Activated naive CD8-positive, alpha-beta T cell treated with anti-CD3 and anti-CD28 coated beads, Interleukin-2, amount 10 ng/mL, durations not matched to agents 7 days and 5 days (primary cell): Measurements from ENCODE around the gene LRRIQ3. TPM values are rescaled to one million over a fixed set of nuclear protein-coding genes. Genes with fewer than 3 reads are reported as not detected.

Experiments used
- ATAC-seq: fragments of 150-1000 bp; cut with Tn5 transposase; one replicate; pipeline ENCODE4 v1.10.0; 2021; ENCODE audit warnings: low read depth, moderate library complexity
- POLR2A ChIA-PET: fragments of 350-600 bp; sonication (Branson Sonifier 250); formaldehyde crosslinking; loops from one replicate; lab custom pipeline; 2021; ENCODE audit warnings: antibody characterized with exemption; lab: Charles Lee
- DNase-seq: peaks from one replicate; pipeline ENCODE4 v3.0.0; 2021
- H3K27ac Mint-ChIP-seq: one replicate; pipeline ENCODE4 v1.8.0; 2022; ENCODE audit warnings: mild to moderate bottlenecking, mixed read lengths
- H3K27me3 Mint-ChIP-seq: one replicate; pipeline ENCODE4 v1.8.0; 2022; ENCODE audit warnings: mild to moderate bottlenecking, moderate library complexity, mixed read lengths
- H3K36me3 Mint-ChIP-seq: one replicate; pipeline ENCODE4 v1.8.0; 2021; ENCODE audit warnings: mild to moderate bottlenecking, mixed read lengths
- H3K4me1 Mint-ChIP-seq: one replicate; pipeline ENCODE4 v1.8.0; 2021; ENCODE audit warnings: mixed read lengths
- H3K4me3 Mint-ChIP-seq: one replicate; pipeline ENCODE4 v1.8.0; 2022; ENCODE audit warnings: mild to moderate bottlenecking, moderate library complexity, mixed read lengths
- H3K9me3 Mint-ChIP-seq: one replicate; pipeline ENCODE4 v1.8.0; 2021; ENCODE audit warnings: mixed read lengths
- total RNA-seq, 2 experiments: library from RNA; stranded (reverse); gene quantifications; one replicate each; pipeline ENCODE4 v1.2.3, GENCODE V29; 2021

LRRIQ3 gene, protein sequence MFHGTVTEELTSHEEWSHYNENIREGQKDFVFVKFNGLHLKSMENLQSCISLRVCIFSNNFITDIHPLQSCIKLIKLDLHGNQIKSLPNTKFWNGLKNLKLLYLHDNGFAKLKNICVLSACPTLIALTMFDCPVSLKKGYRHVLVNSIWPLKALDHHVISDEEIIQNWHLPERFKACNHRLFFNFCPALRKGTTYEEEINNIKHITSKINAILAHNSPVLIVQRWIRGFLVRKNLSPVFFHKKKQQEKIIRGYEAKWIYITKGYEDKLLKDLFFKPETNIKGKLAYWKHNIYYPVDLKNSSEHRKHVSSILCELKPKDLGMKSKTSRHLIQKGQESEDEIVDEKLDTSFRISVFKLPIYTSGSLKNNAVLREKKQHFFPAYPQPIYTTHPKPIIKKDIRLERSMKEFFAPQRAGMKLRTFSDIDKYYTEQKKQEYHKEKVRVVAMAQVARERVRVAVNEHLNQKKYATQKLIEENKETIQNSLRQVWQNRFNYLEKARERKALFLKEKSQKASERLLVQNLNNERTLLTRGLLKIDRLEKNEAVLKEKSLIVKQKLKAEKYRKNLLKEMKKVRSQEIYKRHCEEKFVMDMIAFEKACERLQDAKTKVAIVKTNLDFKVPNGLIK
- 1 to 10 TPM; 1.7 to 1.8 TPM for total RNA-seq

DNA sequence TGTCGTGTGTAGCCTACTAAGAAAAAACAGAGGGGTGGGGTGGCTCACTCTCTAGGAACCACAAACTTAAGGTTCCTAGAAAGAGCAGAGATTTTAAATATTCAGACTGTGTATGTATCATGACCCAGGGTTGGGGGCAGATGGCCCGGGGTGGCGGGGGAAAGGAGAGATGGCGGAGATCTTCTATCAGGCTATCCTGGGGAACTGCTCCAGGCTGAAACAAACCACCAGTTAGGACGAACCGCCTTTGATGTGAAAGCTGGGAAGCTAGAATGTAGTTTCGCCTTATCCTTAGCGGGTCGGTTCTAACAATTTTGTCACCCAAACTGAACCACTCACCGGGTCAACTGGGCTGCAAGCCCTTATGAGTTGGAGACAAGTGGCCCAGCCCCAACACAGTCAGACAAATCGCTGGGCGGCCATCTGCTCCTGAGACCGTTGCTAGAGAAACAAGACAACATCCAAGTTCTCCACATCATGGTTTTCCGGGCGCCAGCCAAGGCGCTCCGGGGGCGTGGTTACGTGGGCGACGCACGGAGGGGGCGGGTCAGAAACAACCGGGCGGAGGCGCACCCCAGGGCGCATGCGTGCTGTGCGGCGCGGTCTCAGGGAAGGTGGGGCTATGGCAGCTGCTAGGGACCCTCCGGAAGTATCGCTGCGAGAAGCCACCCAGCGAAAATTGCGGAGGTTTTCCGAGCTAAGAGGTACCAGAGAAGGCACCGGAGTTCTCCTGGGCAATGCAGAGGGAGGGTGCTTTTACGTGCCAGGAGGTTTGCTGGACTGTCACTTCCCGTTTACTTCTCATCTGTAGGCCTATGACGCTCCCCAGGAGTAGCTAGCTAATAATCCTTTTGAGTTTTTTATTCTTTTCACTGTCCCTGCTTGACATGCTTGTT lies at the start of gene LRRIQ3, which contains the start of gene FPGT:
LRRIQ3 (minus strand) TSS at position 520 of the 896 bp plus-strand sequence. CDS start 14,492 bp downstream, outside the sequence.
FPGT (plus strand) TSS at position 586 of the 896 bp plus-strand sequence; CDS start at position 623, 37 bp downstream.
- POLR2A ChIA-PET = interaction anchor here (1.6 kb wide), 1 partner anchor 535 kb away, joined by 7 read pairs; the partner anchor contains the start of genes CRYZ and TYW3

DNA sequence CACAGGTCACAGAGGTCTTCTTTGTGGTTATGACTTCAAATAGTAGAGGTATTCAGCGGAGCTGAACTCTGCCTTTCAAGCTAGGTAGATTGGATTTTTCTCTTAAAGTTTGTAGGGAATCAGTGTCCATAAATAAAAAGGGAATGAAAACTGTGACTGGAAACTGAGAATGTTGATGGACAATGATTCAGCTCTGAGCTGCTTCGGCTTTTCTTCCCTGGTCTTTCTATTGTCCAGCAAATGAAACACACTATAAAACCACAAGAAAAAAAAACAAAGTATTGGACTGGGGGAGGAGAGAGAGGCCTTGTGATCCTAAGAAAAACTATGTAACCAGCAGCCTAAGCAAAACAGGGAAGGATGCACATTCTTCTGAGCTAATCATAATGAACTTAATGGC lies 48.3 kb upstream of the LRRIQ3 start:
- Mint-ChIP-seq H3K4me1 (no peaks in the 10 kb centered on the region), H3K36me3 (no peaks in the 10 kb centered on the region), H3K27me3 (no peaks in the 10 kb centered on the region), H3K9me3 (peaks cover 2% of the 10 kb centered on the region), H3K4me3 (no peak overlapping the region), H3K27ac (no peak overlapping the region)
- POLR2A ChIA-PET = no interaction called here
- DNase-seq = no peak
- no peak for ATAC-seq

More for the DNA sequence above, at the start of gene LRRIQ3, which contains the start of gene FPGT:
- Mint-ChIP-seq H3K4me1 (peaks cover 14% of the 10 kb centered on the region), H3K27me3 (no peaks in the 10 kb centered on the region), H3K4me3 (peak within 1 kb of the TSS; percentile 93), H3K9me3 (no peaks in the 10 kb centered on the region), H3K27ac (peak within 1 kb of the TSS; percentile 91), H3K36me3 (peaks cover 7% of the 10 kb centered on the region)
- peak; percentile 98 for ATAC-seq
- peak; percentile 98 for DNase-seq

DNA sequence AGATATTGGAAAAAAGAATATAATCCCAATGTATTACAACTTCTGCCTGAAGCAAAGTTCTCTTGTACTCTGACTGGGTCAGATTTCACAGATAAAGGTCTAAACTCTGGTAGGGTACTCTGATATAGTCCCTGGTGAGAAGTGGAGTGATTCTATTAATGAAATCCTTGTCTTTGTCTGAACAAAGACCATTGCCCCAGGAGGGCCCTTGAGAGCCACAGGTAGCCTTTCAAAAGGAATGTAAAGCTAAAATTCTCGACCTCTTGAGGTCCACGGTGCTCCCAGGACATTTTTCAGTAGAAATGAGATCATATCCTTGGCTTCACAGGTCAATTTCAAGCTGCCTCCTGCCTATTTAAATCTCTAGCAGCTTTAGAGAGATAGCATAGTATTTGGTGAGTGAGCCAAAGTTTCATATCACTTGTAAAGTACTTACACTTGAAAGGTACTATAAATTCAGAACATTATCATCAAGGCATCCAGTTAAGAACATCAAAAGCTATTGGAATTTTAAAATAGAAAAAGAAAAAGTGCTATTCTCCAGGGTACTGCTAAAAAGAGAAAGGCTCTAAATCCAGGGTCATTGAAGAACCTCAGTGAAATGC lies 47.3 kb upstream of the LRRIQ3 start:
- no peaks in the 10 kb centered on the region for H3K36me3 Mint-ChIP-seq
- no peaks in the 10 kb centered on the region for H3K27me3 Mint-ChIP-seq
- no peaks in the 10 kb centered on the region for H3K4me1 Mint-ChIP-seq
- no peak overlapping the region for H3K4me3 Mint-ChIP-seq
- POLR2A ChIA-PET = no interaction called here
- peaks cover 2% of the 10 kb centered on the region for H3K9me3 Mint-ChIP-seq
- no peak overlapping the region for H3K27ac Mint-ChIP-seq
- DNase-seq (no peak), ATAC-seq (no peak)

DNA sequence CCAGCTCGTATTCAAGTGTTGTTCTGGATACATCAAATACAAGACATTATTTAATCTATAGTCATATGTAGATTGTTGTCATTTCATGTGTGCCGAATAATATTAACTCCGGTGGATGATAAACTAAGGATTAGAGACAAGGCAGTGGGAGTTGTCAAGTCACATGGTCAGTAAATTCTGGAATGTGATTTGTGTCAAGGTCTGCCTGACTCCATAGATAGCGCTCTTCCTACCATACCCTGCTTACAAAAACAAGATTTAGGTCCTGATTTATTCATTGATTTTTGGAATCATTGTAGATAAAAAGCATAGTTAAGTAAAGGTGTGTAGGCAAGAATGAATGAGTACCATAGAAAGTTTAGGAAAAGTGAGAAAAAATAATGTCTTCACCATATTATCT lies 39.8 kb upstream of the LRRIQ3 start:
- ATAC-seq = no peak
- POLR2A ChIA-PET = no interaction called here
- no peak overlapping the region for H3K27ac Mint-ChIP-seq
- no peaks in the 10 kb centered on the region for H3K4me1 Mint-ChIP-seq
- H3K36me3 Mint-ChIP-seq = no peaks in the 10 kb centered on the region
- no peaks in the 10 kb centered on the region for H3K27me3 Mint-ChIP-seq
- no peak for DNase-seq
- H3K4me3 Mint-ChIP-seq = no peak overlapping the region
- H3K9me3 Mint-ChIP-seq = no peaks in the 10 kb centered on the region

DNA sequence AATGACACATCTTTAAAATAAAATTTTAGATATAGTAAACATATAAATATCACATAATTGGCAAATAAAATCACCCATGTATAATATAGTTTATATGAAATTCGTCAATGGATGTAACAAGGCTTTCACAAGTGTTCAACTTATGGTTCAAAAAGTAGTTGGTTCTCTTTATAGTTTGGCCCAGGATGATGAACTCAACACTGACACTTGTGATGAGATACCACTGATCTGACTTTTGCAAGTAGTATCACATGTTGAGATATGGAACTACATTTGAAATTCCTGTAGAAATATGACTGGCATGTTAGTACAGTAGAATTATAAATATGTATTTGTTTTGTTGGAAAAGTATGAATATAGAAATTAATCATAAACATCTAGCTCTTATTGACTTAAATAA lies 39.1 kb upstream of the LRRIQ3 start:
- DNase-seq = no peak
- H3K36me3 Mint-ChIP-seq = no peaks in the 10 kb centered on the region
- no peaks in the 10 kb centered on the region for H3K27me3 Mint-ChIP-seq
- H3K9me3 Mint-ChIP-seq = no peaks in the 10 kb centered on the region
- POLR2A ChIA-PET = no interaction called here
- no peak overlapping the region for H3K27ac Mint-ChIP-seq
- no peak overlapping the region for H3K4me3 Mint-ChIP-seq
- H3K4me1 Mint-ChIP-seq = no peaks in the 10 kb centered on the region
- ATAC-seq = no peak

DNA sequence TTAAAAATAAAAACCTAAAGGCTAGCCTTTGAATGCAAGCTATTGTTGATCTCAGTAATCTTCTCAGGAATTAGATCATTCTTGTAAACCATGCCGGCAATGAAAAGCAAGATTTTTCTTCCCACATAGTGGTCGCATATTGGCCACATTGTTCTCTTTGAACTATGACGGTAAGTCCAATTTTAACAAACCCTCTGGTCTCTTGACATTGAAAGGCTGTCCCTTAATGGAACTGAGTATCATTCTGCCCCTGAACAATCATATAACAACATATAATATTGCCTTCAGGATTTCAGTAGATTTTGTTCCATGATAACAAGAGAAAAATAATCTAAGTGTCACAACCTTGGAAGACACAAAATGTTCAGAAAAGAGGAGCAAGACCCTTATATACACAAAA lies 38.5 kb upstream of the LRRIQ3 start:
- H3K4me1 Mint-ChIP-seq = no peaks in the 10 kb centered on the region
- H3K27ac Mint-ChIP-seq = no peak overlapping the region
- no peaks in the 10 kb centered on the region for H3K9me3 Mint-ChIP-seq
- H3K36me3 Mint-ChIP-seq = no peaks in the 10 kb centered on the region
- POLR2A ChIA-PET = no interaction called here
- ATAC-seq (no peak), DNase-seq (no peak)
- H3K4me3 Mint-ChIP-seq = no peak overlapping the region
- H3K27me3 Mint-ChIP-seq = no peaks in the 10 kb centered on the region

DNA sequence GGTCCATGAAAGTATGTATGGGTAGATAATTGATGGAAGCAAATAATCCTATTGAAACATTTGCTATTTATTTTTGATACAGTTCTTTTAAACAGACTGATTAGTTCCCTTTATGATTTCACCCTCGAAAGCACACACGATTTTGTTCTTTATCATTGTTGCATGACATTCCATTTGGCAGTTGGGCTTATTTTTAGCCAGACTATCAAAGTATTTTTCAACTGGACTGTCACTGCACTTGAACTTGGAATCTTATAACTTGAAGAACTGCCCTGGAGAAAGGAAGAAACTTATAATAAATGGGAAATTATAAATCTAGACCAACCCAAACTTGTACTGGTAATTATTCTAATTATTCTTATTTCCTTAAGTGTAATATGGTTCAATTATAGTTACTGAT lies 37.2 kb upstream of the LRRIQ3 start, which contains the start of gene TNNI3K:
TNNI3K (plus strand) TSS at position 235 of the 400 bp plus-strand sequence; CDS start at position 300, 65 bp downstream.
- H3K4me1 Mint-ChIP-seq = no peaks in the 10 kb centered on the region
- H3K4me3 Mint-ChIP-seq = no peak within 1 kb of the TSS
- no peak within 1 kb of the TSS for H3K27ac Mint-ChIP-seq
- no peaks in the 10 kb centered on the region for H3K27me3 Mint-ChIP-seq
- no peaks in the 10 kb centered on the region for H3K36me3 Mint-ChIP-seq
- POLR2A ChIA-PET = no interaction called here
- no peak for ATAC-seq
- no peaks in the 10 kb centered on the region for H3K9me3 Mint-ChIP-seq
- no peak for DNase-seq

DNA sequence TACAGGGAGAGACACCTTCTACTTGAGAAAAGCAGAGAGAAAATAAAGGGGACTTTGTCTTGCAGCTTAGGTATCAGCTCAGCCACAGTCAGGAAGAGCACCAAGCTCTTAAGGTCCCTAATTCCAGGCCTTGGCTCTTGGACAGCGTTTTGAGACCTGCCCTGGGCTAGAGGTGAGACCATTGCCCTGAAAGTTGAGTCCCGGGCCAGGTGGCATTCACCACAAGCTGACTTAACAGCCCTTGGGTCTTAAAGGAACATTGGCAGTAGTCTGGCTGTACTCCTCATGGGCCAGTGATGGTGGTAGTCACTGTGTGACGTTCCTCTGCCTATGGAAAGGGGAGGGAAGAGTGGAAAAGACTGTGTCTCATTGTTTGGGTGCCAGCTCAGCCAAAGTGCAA lies 25.5 kb upstream of the LRRIQ3 start:
- Mint-ChIP-seq H3K9me3 (peaks cover 8% of the 10 kb centered on the region), H3K36me3 (no peaks in the 10 kb centered on the region), H3K4me3 (no peak overlapping the region), H3K27me3 (no peaks in the 10 kb centered on the region), H3K27ac (no peak overlapping the region), H3K4me1 (no peaks in the 10 kb centered on the region)
- ATAC-seq = no peak
- POLR2A ChIA-PET = no interaction called here
- DNase-seq = no peak

DNA sequence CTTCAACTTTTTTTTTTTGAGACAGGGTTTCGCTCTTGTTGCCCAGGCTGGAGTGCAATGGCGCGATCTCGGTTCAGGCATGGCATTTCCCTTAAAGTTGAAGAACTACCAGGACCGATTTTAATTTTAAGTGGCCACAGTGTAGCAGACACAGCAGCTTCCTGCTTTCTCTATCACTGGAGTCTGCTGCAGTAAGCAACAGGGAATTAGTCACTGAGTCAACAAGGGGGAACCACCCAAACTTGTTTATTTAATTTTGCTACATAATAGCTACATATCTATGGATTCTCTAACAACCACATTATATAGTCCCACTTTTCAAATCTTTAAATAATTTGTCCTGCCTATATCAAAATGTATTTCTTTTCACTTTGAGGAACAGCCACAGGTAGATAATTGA lies 24.7 kb upstream of the LRRIQ3 start:
- H3K9me3 Mint-ChIP-seq = peaks cover 7% of the 10 kb centered on the region
- H3K27me3 Mint-ChIP-seq = no peaks in the 10 kb centered on the region
- H3K4me1 Mint-ChIP-seq = no peaks in the 10 kb centered on the region
- no peak overlapping the region for H3K27ac Mint-ChIP-seq
- ATAC-seq (no peak), DNase-seq (no peak)
- POLR2A ChIA-PET = no interaction called here
- H3K36me3 Mint-ChIP-seq = no peaks in the 10 kb centered on the region
- no peak overlapping the region for H3K4me3 Mint-ChIP-seq

DNA sequence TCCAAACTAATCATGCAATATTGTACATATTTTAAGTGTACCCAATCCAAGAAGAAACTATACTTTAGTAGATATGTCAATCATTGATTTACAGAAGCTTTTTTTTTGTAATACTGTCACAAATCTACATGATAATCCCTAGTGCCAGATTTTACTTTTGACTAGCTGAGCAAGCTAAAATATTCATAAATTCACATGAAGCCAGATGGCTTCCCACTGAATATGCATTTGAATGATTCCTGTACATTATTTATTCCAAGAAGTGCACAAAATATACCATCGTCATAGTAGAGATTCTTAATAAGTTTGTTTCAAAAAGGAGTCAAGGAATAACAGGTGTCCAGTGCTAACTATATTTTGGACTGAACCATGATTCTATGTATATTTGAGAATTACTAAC lies 17.3 kb upstream of the LRRIQ3 start:
- H3K4me1 Mint-ChIP-seq = no peaks in the 10 kb centered on the region
- H3K9me3 Mint-ChIP-seq = no peaks in the 10 kb centered on the region
- no peak for DNase-seq
- no peak for ATAC-seq
- no peak overlapping the region for H3K4me3 Mint-ChIP-seq
- POLR2A ChIA-PET = no interaction called here
- no peaks in the 10 kb centered on the region for H3K36me3 Mint-ChIP-seq
- H3K27ac Mint-ChIP-seq = no peak overlapping the region
- H3K27me3 Mint-ChIP-seq = no peaks in the 10 kb centered on the region

DNA sequence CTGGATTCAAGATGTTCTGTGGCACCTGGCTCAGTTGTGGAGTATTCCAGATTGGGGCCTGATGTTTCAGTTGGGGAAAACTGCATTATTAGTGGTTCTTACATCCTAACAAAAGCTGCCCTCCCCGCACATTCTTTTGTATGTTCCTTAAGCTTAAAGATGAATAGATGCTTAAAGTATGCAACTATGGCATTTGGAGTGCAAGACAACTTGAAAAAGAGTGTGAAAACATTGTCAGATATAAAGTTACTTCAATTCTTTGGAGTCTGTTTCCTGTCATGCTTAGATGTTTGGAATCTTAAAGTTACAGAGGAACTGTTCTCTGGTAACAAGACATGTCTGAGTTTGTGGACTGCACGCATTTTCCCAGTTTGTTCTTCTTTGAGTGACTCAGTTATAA lies 7.3 kb upstream of the LRRIQ3 start:
- no peaks in the 10 kb centered on the region for H3K9me3 Mint-ChIP-seq
- H3K27me3 Mint-ChIP-seq = no peaks in the 10 kb centered on the region
- peaks cover 16% of the 10 kb centered on the region for H3K36me3 Mint-ChIP-seq
- H3K4me3 Mint-ChIP-seq = no peak overlapping the region
- POLR2A ChIA-PET = no interaction called here
- H3K27ac Mint-ChIP-seq = no peak overlapping the region
- no peak for ATAC-seq
- H3K4me1 Mint-ChIP-seq = peaks cover 2% of the 10 kb centered on the region
- no peak for DNase-seq

DNA sequence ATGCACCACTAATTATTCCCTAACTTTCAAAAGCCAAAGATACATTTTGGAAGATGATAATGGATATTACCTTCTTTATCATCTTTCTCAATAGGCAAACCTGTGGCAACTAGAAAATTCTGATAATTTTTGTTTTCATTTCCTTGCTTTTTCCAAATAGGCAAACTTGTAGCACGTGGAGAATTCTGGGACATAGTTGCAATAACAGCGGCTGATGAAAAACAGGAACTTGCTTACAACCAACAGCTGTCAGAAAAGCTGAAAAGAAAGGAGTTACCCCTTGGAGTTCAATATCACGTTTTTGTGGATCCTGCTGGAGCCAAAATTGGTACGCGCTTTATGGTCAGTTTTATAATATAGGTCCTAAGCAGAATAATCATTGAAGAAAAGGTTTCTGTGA lies 1.5 kb upstream of the LRRIQ3 start:
- ATAC-seq (no peak), DNase-seq (no peak)
- Mint-ChIP-seq H3K27me3 (no peaks in the 10 kb centered on the region), H3K4me1 (peaks cover 14% of the 10 kb centered on the region), H3K27ac (no peak overlapping the region), H3K9me3 (no peaks in the 10 kb centered on the region), H3K36me3 (peaks cover 7% of the 10 kb centered on the region), H3K4me3 (peak overlapping the region; percentile 93)
- POLR2A ChIA-PET = no interaction called here

DNA sequence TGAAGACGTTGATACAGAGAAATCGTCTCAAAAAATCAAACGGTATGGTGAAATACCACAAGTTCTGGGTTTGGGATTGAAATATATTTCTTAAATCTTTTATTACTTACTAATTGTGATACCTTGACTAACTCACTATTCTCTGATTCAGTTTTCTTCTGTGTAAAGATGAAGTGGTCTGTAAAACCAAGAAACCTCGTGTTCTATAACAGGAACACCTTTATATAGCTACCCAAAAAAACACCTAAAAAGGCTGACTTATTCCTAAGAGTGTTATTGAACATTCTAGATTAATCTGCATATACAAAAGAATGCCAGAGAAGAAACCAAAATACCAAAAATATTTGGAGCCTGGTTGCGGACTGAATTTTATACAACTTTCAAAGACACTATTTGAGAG lies 721 bp downstream of the LRRIQ3 start:
- Mint-ChIP-seq H3K27me3 (no peaks in the 10 kb centered on the region), H3K4me3 (peak overlapping the region; percentile 93), H3K36me3 (peaks cover 7% of the 10 kb centered on the region), H3K4me1 (peaks cover 14% of the 10 kb centered on the region), H3K27ac (peak overlapping the region; percentile 91), H3K9me3 (no peaks in the 10 kb centered on the region)
- ATAC-seq (no peak), DNase-seq (no peak)
- POLR2A ChIA-PET = interaction anchor here (1.6 kb wide), 1 partner anchor 536 kb away, joined by 7 read pairs; the partner anchor contains the start of genes CRYZ and TYW3
